Central memory CD8-positive, alpha-beta T cell (primary cell): ENCODE measurements around the gene CAMTA1.

ENCODE experiments used
- ATAC-seq: fragments of 150-1000 bp; cut with Tn5 transposase; replicated peaks from 2 replicates; pipeline ENCODE4 v1.10.0; 2022; ENCODE audit warnings: mild to moderate bottlenecking, moderate FRiP score, moderate number of reproducible peaks; ENCODE audit not compliant: poor library complexity, severe bottlenecking; ENCODE audit errors: extremely low read depth
- DNase-seq, 2 donors: peaks; one replicate each; pipeline ENCODE4 v3.0.0; 2021; ENCODE audit warnings: low spot score in 2 of 2
- H3K27ac Mint-ChIP-seq: one replicate; pipeline ENCODE4 v1.8.0; 2022; ENCODE audit warnings: low read depth, mild to moderate bottlenecking, moderate library complexity, mixed read lengths
- H3K27me3 Mint-ChIP-seq: one replicate; pipeline ENCODE4 v1.8.0; 2022; ENCODE audit warnings: mixed read lengths
- H3K36me3 Mint-ChIP-seq: one replicate; pipeline ENCODE4 v1.8.0; 2022; ENCODE audit warnings: mild to moderate bottlenecking, moderate library complexity, mixed read lengths; ENCODE audit not compliant: insufficient read depth
- H3K4me1 Mint-ChIP-seq: one replicate; pipeline ENCODE4 v1.8.0; 2022; ENCODE audit warnings: mixed read lengths
- H3K4me3 Mint-ChIP-seq: one replicate; pipeline ENCODE4 v1.8.0; 2022; ENCODE audit warnings: mild to moderate bottlenecking, moderate library complexity, mixed read lengths
- H3K9me3 Mint-ChIP-seq: one replicate; pipeline ENCODE4 v1.8.0; 2022; ENCODE audit warnings: mixed read lengths

CAMTA1 gene

GRCh38 chr1:7489586-7489985 is 704.3 kb downstream of the CAMTA1 start:
- DNase-seq = no peak
- Mint-ChIP-seq H3K27ac (no peak overlapping the region), H3K27me3 (peaks cover 8% of the 10 kb centered on the region), H3K36me3 (no peaks in the 10 kb centered on the region), H3K4me1 (no peaks in the 10 kb centered on the region), H3K9me3 (peaks cover 6% of the 10 kb centered on the region), H3K4me3 (no peak overlapping the region)
- ATAC-seq = no peak

DNA sequence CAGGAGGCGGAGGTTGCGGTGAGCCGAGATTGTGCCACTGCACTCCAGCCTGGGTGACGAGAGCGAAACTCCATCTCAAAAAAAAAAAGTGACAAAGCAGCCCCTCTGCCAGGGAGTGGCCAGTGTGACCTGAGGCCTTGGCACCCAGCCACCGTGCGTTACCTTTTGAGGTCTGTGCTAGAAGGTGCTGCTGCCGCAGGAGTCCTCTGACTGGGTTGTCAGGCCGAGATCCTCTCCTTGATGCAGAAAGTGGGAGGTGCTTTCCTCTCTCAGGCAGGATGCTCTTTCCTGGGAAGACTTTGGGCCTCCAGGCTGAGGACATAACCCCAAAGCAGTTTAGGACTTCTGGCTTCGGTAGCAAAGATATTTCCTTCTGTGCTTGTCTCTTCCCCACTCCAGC is 705.3 kb downstream of the CAMTA1 start:
- H3K36me3 Mint-ChIP-seq = no peaks in the 10 kb centered on the region
- H3K27me3 Mint-ChIP-seq = peaks cover 8% of the 10 kb centered on the region
- no peak overlapping the region for H3K27ac Mint-ChIP-seq
- ATAC-seq (no peak), DNase-seq (no peak)
- peaks cover 6% of the 10 kb centered on the region for H3K9me3 Mint-ChIP-seq
- H3K4me3 Mint-ChIP-seq = no peak overlapping the region
- no peaks in the 10 kb centered on the region for H3K4me1 Mint-ChIP-seq

- no peak overlapping the region for H3K27ac Mint-ChIP-seq
- DNase-seq (no peak), ATAC-seq (no peak)
- H3K36me3 Mint-ChIP-seq = no peaks in the 10 kb centered on the region
- H3K27me3 Mint-ChIP-seq = peaks cover 8% of the 10 kb centered on the region
- no peaks in the 10 kb centered on the region for H3K4me1 Mint-ChIP-seq
- H3K9me3 Mint-ChIP-seq = peaks cover 6% of the 10 kb centered on the region
- no peak overlapping the region for H3K4me3 Mint-ChIP-seq
These were observed 706.0 kb downstream of the CAMTA1 start for GRCh38 chr1:7491109-7491817.

GRCh38 chr1:7491818-7492173 is 706.5 kb downstream of the CAMTA1 start:
- DNase-seq = no peak
- no peak for ATAC-seq
- H3K4me1 Mint-ChIP-seq = no peaks in the 10 kb centered on the region

GRCh38 chr1:7493711-7494454 is 708.6 kb downstream of the CAMTA1 start:
- ATAC-seq (no peak), DNase-seq (no peak)
- no peaks in the 10 kb centered on the region for H3K36me3 Mint-ChIP-seq
- no peaks in the 10 kb centered on the region for H3K4me1 Mint-ChIP-seq
- no peaks in the 10 kb centered on the region for H3K27me3 Mint-ChIP-seq
- peaks cover 6% of the 10 kb centered on the region for H3K9me3 Mint-ChIP-seq
- H3K27ac Mint-ChIP-seq = no peak overlapping the region
- H3K4me3 Mint-ChIP-seq = no peak overlapping the region

More at GRCh38 chr1:7491818-7492173, 706.5 kb downstream of the CAMTA1 start:
- Mint-ChIP-seq H3K27ac (no peak overlapping the region), H3K36me3 (no peaks in the 10 kb centered on the region), H3K27me3 (peaks cover 8% of the 10 kb centered on the region), H3K9me3 (peaks cover 6% of the 10 kb centered on the region), H3K4me3 (no peak overlapping the region)

DNA sequence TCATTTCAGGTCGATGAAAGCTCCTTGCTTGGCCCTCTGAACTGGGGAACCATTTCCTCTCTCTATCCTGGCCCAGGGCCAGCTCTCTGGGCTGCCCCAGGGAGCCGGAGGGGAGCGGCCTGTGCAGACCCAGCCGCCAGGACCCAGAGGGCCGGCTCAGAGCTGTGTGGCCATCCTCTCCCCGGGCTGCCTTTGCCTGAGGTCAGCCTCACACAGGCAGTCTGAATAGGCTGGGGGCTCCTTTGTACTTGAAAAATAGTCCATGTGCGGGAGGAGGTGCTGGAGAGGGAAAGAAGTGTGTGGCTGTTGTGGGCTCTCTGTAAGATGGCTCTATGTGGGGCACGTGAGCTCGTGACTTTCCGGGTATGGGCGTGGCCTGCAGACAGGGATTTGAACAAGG is 710.7 kb downstream of the CAMTA1 start:
- peaks cover 6% of the 10 kb centered on the region for H3K9me3 Mint-ChIP-seq
- DNase-seq (no peak), ATAC-seq (no peak)
- H3K27me3 Mint-ChIP-seq = no peaks in the 10 kb centered on the region
- no peaks in the 10 kb centered on the region for H3K36me3 Mint-ChIP-seq
- H3K4me3 Mint-ChIP-seq = no peak overlapping the region
- no peak overlapping the region for H3K27ac Mint-ChIP-seq
- no peaks in the 10 kb centered on the region for H3K4me1 Mint-ChIP-seq

DNA sequence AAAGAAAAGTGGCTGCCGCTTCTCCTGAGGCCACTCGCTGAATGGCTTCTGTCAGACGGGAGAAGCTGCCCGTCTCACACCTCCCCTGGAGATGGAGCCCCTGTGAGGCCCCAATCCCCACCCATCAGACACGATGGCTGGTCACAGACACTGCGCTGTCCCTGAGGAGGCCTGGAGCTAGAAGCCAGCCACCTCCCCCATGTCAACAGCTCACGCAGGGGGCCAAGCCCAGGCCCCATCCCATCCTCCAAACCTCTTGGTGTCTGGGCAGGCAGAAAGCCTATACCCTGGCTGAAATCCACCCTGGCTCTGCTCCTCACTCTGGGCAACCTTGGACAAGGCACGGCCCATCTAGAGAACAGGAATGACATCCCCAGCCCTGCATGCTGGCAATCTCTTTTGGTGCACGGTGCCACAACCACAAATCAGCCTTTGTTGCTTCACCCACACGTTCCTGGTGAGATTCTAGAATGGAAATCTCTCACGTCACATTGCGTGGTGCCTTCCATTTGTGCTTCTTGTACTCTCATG is 711.9 kb downstream of the CAMTA1 start:
- Mint-ChIP-seq H3K4me1 (no peaks in the 10 kb centered on the region), H3K4me3 (no peak overlapping the region), H3K27me3 (no peaks in the 10 kb centered on the region), H3K27ac (no peak overlapping the region), H3K36me3 (no peaks in the 10 kb centered on the region), H3K9me3 (peaks cover 6% of the 10 kb centered on the region)
- DNase-seq (no peak), ATAC-seq (no peak)

DNA sequence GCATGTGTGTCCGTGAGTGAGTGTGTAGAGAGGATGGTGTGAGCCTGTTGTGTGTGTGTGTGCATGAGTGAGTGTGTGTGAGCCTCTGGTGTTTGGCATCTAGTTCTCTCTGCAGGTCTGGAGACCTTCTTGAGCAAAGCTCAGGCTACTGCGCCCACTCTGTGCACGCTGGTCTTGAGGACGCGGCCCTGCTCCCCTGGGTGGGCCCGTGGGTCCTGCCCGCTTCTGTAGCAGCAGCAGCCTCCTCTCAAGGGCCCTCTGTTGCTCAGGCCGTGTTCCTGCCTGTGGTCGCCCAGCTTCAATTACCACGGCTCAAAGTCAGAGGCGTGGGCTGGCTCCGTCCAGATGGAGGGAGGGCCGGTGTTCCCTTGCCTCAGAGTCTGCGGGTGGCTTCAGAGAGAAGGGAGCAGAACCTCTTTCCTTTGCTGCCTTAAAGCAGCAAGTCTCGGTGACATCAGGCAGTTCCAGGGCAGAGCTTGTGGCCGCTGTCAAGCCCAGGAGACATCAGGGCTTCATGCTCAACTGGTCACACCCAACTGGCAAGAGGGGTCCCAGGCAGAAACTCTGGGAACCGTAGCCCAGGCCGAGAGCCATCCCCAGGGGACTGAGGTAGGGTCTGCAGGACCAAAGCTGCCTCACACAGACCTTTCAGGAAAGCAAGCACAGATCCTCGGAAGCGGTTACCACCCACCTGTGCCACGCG is 715.3 kb downstream of the CAMTA1 start:
- no peak overlapping the region for H3K27ac Mint-ChIP-seq
- no peaks in the 10 kb centered on the region for H3K36me3 Mint-ChIP-seq
- no peak for DNase-seq
- H3K4me1 Mint-ChIP-seq = no peaks in the 10 kb centered on the region
- H3K27me3 Mint-ChIP-seq = no peaks in the 10 kb centered on the region
- no peak for ATAC-seq
- no peaks in the 10 kb centered on the region for H3K9me3 Mint-ChIP-seq
- no peak overlapping the region for H3K4me3 Mint-ChIP-seq

DNA sequence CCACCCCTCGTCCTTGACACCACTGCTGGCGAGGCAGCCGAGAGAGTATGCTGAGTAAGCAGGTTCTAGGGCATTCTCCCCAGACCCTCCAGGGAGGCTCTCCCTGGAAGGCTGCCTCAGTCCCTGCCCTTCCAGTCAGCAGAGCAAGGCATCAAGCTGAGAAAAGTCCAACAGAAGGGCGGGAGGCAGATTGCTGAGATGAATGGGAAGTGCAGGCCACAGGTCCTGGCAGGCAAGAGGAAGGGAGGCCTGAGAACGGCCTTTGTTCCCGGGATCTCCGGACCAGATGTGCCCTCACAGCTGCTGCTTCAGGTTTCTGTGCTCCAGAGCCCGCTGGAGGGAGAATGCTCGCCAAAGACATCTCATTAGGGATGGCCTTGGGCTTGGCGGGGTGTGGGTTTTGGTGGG is 715.8 kb downstream of the CAMTA1 start:
- H3K4me3 Mint-ChIP-seq = no peak overlapping the region
- ATAC-seq (no peak), DNase-seq (no peak)
- H3K27ac Mint-ChIP-seq = no peak overlapping the region
- no peaks in the 10 kb centered on the region for H3K9me3 Mint-ChIP-seq
- H3K4me1 Mint-ChIP-seq = no peaks in the 10 kb centered on the region
- no peaks in the 10 kb centered on the region for H3K27me3 Mint-ChIP-seq
- H3K36me3 Mint-ChIP-seq = no peaks in the 10 kb centered on the region

GRCh38 chr1:7501723-7502603 is 716.7 kb downstream of the CAMTA1 start:
- Mint-ChIP-seq H3K27me3 (no peaks in the 10 kb centered on the region), H3K4me1 (no peaks in the 10 kb centered on the region), H3K27ac (no peak overlapping the region), H3K9me3 (no peaks in the 10 kb centered on the region), H3K36me3 (no peaks in the 10 kb centered on the region), H3K4me3 (no peak overlapping the region)
- DNase-seq (no peak), ATAC-seq (no peak)

DNA sequence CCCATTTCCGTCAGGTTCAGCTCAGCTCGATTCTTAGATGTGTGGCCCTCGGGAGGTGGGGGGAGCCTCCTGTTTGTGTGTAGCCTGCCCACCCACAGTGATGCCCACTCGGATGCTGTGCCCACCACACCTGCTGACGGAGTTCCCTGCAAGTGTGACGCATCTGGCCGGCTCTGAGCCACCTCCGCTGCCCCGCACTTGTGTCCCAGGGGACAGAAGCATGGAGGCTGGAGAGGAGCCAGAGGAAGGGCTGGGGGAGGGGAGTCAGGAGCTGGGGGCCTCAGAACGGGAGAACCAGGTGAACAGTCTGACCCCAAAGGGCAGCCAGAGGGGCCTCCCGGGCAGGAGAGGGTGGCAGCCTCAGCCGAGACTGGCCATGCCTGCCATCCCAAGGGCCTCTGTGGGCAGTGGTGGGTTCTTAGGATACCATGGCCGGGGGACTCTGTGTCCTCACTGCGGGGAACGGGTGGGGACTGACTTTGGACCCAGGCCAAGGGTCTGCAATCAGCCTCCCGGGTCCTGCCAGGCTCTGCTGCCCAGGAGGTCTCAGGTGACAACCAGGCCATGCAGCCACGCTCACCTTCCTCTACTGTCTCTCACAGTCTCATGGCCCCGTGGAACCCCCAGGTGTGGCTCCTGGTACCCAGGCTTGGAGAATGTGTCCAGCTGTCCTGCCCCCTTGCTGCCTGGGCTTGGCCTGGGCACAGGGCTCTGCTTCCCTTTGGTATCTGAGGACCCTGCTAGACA is 718.6 kb downstream of the CAMTA1 start:
- no peaks in the 10 kb centered on the region for H3K9me3 Mint-ChIP-seq
- H3K4me1 Mint-ChIP-seq = no peaks in the 10 kb centered on the region
- H3K4me3 Mint-ChIP-seq = no peak overlapping the region
- no peaks in the 10 kb centered on the region for H3K36me3 Mint-ChIP-seq
- no peaks in the 10 kb centered on the region for H3K27me3 Mint-ChIP-seq
- no peak overlapping the region for H3K27ac Mint-ChIP-seq
- no peak for DNase-seq
- no peak for ATAC-seq

DNA sequence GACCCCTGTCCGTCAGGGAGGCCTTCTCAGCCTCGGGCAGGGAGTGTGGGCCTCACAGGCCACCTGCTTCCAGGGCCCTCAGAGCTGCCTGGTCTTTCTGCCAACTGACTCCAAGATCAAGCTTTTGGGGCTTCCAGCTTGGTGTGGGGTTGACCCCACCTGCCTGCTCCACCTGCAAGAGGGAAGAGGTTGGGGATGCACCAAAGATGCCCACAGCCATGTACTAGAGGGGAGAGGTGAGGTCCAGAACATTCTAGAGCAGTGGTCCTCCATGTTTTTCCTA is 719.1 kb downstream of the CAMTA1 start:
- no peak for DNase-seq
- no peaks in the 10 kb centered on the region for H3K4me1 Mint-ChIP-seq

More for the DNA sequence above, 719.1 kb downstream of the CAMTA1 start:
- Mint-ChIP-seq H3K9me3 (no peaks in the 10 kb centered on the region), H3K4me3 (no peak overlapping the region), H3K36me3 (no peaks in the 10 kb centered on the region), H3K27me3 (no peaks in the 10 kb centered on the region), H3K27ac (no peak overlapping the region)
- ATAC-seq = no peak
